ENCODE measurements around the gene STRIT1. TPM values are rescaled to one million over a fixed set of nuclear protein-coding genes. Genes with fewer than 3 reads are reported as not detected.

STRIT1 gene
- total and polyA plus RNA-seq, 7 donors, result 2.4 TPM; not detected in 6

GRCh38 chr3:155334914-155335723, 41.6 kb upstream of the STRIT1 start:
- Histone ChIP-seq H3K27ac (no peak overlapping the region), H3K27me3 (no peaks in the 10 kb centered on the region), H3K4me3 (no peak overlapping the region), H3K9me3 (no peaks in the 10 kb centered on the region), H3K36me3 (no peaks in the 10 kb centered on the region), H3K4me1 (no peaks in the 10 kb centered on the region)
- WGBS, 2 donors, result 44 to 75% methylated on average over 6 of the region's 6 CpGs
- intact Hi-C loops (cut with DNase I), result no loop called here
- DNase-seq, result no peak
- TF ChIP-seq POLR2AphosphoS5 (IDR thresholded peaks at IDR 0.05) (no peak), POLR2A (IDR thresholded peaks at IDR 0.05) (no peak), EP300 (IDR thresholded peaks at IDR 0.05) (no peak), CTCF (IDR thresholded peaks at IDR 0.05) (no peak)

GRCh38 chr3:155334215-155334913, 40.9 kb upstream of the STRIT1 start:
- Histone ChIP-seq H3K4me1 (no peaks in the 10 kb centered on the region), H3K4me3 (no peak overlapping the region), H3K9me3 (no peaks in the 10 kb centered on the region), H3K36me3 (no peaks in the 10 kb centered on the region), H3K27ac (no peak overlapping the region), H3K27me3 (no peaks in the 10 kb centered on the region)
- TF ChIP-seq POLR2AphosphoS5 (IDR thresholded peaks at IDR 0.05) (no peak), EP300 (IDR thresholded peaks at IDR 0.05) (no peak), POLR2A (IDR thresholded peaks at IDR 0.05) (no peak), CTCF (IDR thresholded peaks at IDR 0.05) (no peak)
- no peak for DNase-seq
- intact Hi-C loops (cut with DNase I), result no loop called here
- WGBS, 2 donors, result 46 to 85% methylated on average over 3 of the region's 3 CpGs

GRCh38 chr3:155332716-155333115, 39.2 kb upstream of the STRIT1 start:
- Histone ChIP-seq H3K9me3 (no peaks in the 10 kb centered on the region), H3K36me3 (no peaks in the 10 kb centered on the region), H3K4me1 (no peaks in the 10 kb centered on the region), H3K27me3 (no peaks in the 10 kb centered on the region), H3K4me3 (no peak overlapping the region), H3K27ac (no peak overlapping the region)
- WGBS, 2 donors, result 81 to 94% methylated on average over 4 of the region's 4 CpGs
- TF ChIP-seq POLR2A (IDR thresholded peaks at IDR 0.05) (no peak), EP300 (IDR thresholded peaks at IDR 0.05) (no peak), POLR2AphosphoS5 (IDR thresholded peaks at IDR 0.05) (no peak), CTCF (IDR thresholded peaks at IDR 0.05) (no peak)
- intact Hi-C loops (cut with DNase I), result no loop called here
- no peak for DNase-seq

GRCh38 chr3:155331078-155331477, 37.6 kb upstream of the STRIT1 start:
- Histone ChIP-seq H3K27me3 (no peaks in the 10 kb centered on the region), H3K4me3 (no peak overlapping the region), H3K36me3 (no peaks in the 10 kb centered on the region), H3K4me1 (no peaks in the 10 kb centered on the region), H3K27ac (no peak overlapping the region), H3K9me3 (no peaks in the 10 kb centered on the region)
- no peak for DNase-seq
- intact Hi-C loops (cut with DNase I), result no loop called here
- no peak for TF ChIP-seq EP300 (IDR thresholded peaks at IDR 0.05)
- WGBS, 2 donors, result 92 to 94% methylated on average over 2 of the region's 2 CpGs

GRCh38 chr3:155330370-155330769, 36.9 kb upstream of the STRIT1 start:
- Histone ChIP-seq H3K27me3 (no peaks in the 10 kb centered on the region), H3K4me1 (no peaks in the 10 kb centered on the region), H3K27ac (no peak overlapping the region), H3K36me3 (no peaks in the 10 kb centered on the region), H3K4me3 (no peak overlapping the region), H3K9me3 (no peaks in the 10 kb centered on the region)
- TF ChIP-seq CTCF (IDR thresholded peaks at IDR 0.05), result no peak
- TF ChIP-seq POLR2A (IDR thresholded peaks at IDR 0.05), result no peak
- no peak for TF ChIP-seq EP300 (IDR thresholded peaks at IDR 0.05)
- no peak for TF ChIP-seq POLR2AphosphoS5 (IDR thresholded peaks at IDR 0.05)
- no peak for DNase-seq
- intact Hi-C loops (cut with DNase I), result no loop called here
